Stimulated activated CD8-positive, alpha-beta memory T cell treated with anti-CD3 and anti-CD28 coated beads, Interleukin-4, amount 100 ng/mL, for 1 hour (primary cell): Measurements from ENCODE around the gene ATP6V1G2.
A peak's percentile ranks its signal among the peaks of the same experiment; 100 is the strongest.

Source experiments
- DNase-seq, 2 donors: peaks; one replicate each; pipeline ENCODE4 v3.0.0-alpha.2; 2020; ENCODE audit warnings: low read depth in 2 of 2, low spot score in 1 of 2

The ATP6V1G2 gene

DNA sequence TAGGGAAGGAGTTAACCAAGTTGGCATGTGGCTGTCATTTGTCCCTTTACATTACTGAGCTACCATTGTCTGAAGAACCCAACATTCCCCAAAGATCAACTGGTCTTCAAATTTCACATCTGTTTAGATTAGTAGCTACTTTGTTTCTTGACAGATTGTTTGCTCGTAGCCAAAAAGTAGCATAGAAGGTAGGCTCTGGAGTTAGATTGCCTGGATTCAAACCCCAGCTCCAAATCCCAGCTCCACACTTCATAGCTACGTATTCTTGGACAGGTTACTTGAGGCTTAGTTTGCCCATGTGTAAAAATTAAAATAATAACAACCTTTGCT lies 2.1 kb upstream of the ATP6V1G2 start:
- no peak for DNase-seq

- no peak for DNase-seq
These were observed 1.5 kb upstream of the ATP6V1G2 start for GRCh38 chr6:31547727-31548543.

GRCh38 chr6:31546958-31547726 lies 734 bp upstream of the ATP6V1G2 start, which contains the start of gene NFKBIL1:
Gene NFKBIL1, plus strand, starts transcription at chr6:31547608. Its CDS starts 87 bp downstream, at chr6:31547695.
- DNase-seq, result peak; percentile 65 to 81

GRCh38 chr6:31545291-31545690 lies 1.1 kb downstream of the ATP6V1G2 start:
- DNase-seq, result no peak

DNA sequence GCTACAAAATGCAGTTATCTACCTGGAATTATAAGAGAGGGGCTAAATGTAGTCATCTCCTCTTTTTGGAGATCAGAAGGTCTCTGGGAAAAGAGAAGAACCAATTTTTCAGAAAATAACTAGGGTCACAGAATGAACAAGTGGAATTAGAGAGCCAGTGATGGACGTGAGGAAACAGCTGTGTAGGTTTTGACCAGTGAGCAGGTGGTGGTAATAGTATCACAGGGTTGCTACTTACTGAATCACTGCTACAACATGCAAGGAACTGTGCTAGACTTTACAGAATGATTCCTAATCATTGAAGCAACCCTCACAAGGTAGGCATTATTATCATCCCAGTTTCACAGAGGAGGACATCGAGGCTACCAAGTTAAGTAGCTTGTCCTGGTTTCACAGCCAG lies 1.7 kb downstream of the ATP6V1G2 start:
- no peak for DNase-seq

DNA sequence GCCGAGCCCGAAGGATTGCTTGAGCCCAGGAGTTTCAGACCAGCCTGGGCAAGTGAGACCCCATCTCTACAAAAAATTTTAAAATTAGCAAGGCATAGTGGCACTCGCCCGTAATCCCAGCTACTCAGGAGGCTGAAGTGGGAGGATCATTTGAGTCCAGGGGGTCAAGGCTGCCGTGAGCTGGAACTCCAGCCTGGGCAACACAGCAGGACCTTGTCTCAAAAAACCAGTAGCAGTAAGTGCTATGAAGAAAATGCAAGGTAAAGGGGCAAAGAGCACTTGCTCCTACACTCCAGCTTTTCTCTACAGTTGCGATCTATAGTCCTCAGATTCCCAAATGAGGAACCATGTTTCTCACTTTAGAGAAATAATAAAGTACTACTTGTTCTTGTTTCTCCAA lies 2.8 kb downstream of the ATP6V1G2 start:
- no peak for DNase-seq

DNA sequence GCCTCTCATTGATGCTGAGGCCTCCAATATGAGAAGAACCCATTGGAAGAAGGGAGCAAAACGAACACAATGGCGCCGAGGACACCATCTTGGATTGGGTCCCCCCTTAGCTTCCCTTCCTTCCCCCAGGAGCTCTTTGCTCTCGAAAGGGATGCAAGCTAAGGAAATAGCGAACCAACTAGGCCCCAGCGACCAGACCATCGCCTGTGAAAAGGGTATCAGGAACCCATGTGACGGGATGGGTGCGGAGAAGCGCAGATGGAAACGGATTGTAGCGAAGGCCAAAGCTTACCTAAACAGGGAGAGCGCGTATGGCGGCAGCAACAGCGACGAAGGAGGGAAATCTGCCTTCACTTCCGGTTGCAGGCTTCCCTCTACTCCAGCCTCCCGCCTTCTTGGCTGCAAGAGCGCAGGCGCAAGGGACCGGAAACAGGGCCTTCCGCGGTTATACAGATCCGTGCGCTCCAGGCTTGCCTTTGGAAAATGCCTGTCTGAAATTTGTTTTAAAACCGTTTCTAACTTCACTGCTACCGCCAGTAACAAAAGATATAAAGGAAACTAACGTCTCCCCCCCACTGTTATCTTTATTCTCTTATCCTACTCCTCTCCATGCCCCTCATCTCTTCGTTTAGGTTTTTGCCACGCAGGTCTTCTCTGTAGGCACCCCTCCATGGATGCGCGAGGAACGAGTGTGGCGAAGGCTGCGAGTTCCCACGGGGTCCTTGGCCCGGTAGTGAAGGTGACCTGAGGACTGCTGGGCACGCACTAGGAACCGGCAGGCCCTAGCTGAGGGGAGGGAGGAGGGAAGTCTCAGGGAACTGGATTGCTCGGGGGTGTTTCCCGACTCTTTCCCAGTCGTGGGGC lies 4.5 kb downstream of the ATP6V1G2 start, which contains the start of gene DDX39B:
DDX39B (minus strand) TSS at position 346 of the 864 bp plus-strand sequence. CDS start 1,471 bp downstream, outside the sequence.
- peak; percentile 83 to 88 for DNase-seq

DNA sequence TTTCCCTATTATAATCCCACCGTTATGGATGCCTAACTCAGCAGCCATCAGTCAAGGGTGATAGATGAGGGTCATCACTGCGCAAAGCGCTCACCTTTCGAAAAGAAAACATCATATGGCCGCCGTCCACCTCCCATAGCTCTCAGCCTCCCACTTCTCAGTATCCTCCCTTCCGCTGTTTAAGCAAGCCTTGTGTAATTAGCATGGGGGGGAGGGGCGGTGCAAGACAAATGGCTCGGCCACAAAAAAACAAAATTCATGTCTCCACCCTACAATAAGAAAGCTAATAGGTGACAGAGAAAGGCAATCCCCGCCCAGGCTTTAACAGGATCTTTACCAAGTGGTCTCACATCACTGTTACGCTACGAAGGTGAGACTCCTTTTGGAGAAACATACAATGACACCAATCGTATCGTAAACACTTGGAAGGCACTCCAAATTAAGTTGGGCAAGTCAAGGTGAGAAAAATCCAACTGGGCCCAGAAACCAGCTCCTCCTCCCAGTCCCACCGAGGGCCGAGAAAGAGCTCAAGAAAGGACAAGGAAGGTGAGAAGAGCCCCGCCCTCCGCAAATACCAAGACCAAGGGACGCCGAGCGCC lies 5.2 kb downstream of the ATP6V1G2 start:
- peak; percentile 25 to 38 for DNase-seq

DNA sequence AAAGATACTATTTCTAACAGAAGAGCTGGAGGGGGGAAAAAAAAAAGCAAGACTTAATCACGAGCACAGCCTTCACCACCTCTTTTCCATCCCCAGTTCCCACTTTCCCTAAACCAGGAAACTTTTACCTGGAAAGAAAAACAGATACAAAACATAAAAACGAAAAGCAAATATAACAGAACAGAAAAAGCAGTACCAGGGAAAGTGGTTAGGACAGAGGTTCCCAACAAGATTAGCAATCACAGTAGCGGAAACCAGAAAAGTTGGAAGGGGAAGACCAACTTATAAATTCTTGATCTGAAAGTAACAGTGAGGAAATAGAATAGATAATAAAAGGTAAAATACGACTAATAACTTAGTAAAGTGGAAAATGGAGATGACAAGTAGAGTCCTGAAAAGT lies 5.8 kb downstream of the ATP6V1G2 start:
- no peak for DNase-seq

GRCh38 chr6:31538805-31539400 lies 7.5 kb downstream of the ATP6V1G2 start:
- DNase-seq, result no peak

DNA sequence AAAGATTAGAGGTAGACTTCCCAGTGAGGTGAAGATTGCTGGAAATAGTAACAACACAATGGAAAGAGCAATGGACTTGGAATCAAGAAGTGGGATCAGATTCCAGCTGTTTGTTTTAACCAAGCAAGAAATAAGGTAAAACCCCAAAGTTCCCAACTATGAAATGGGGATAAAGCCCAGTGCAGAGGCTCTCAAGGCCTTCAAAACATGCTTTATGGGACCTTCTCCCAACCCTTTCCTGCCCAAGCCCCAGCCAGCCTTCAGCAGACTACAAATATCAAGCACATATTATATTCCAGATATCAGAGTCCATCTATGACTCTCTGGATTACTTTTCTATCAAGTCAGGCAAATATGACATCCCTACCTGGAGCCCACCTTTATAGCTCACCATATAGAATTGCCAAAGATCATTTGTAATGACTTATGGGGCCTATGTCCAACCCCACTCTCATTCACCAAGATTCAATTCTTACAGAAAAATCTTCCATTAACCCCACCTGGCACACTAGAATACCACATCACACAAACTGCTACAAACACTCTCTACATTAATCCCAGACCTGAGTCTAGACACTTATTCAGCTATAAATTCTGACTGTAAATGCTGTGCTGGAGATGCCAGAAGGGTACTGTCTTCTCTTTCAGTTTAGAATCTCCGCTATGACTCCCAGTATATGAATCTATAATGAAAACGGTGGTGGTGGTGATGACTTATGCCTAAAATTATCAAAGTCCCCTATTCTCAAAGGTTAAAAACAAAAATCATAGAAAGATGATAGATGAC lies 10.7 kb downstream of the ATP6V1G2 start:
- no peak for DNase-seq

DNA sequence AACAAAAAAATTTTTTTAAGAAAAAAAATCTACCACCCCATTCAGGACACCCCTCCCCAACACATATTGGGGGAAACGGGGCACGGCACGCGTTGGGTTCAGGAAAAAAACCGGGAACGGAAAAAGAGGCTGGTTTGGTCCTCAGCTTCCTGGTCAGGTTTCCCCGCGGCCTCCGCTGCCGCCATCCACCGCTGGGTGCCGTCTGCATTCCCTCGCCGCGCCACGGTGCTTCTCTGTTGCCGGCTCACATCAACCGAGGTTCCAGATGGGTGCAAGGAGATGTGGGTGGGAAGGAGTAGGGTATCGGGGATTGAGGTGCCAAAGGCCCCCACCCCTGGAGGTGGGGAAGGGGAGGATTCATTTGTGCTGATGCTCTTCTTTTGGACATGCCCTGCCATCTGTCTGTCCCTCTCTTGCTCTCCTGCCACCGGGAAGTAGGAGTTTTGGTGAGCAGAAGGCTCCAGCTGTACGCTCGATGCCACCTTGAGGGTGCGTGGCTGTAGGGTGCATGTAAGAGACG lies 11.8 kb downstream of the ATP6V1G2 start:
- DNase-seq, result no peak

DNA sequence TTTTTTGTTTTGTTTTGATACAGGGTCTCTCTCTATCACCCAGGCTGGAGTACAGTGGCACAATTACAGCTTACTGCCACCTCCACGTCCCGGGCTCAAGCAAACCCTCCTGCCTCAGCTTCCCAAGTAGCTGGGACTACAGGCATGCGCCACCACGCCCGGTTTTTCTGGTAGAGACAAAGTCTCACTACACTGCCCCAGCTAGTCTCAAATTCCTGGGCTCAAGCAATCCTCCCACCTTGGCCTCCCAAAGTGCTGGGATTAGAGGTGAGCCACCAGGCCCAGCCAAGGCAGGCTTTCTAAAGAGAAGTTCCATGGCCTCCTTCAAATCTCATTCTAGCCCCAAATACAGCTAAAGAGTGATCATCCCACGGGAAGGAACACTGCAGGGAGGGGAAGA lies 12.4 kb downstream of the ATP6V1G2 start:
- DNase-seq, result no peak

- no peak for DNase-seq
These were observed 13.0 kb downstream of the ATP6V1G2 start for GRCh38 chr6:31533455-31533841.

GRCh38 chr6:31532644-31533454 lies 13.6 kb downstream of the ATP6V1G2 start:
- DNase-seq, result no peak

- DNase-seq, result no peak
These were observed 14.4 kb downstream of the ATP6V1G2 start for GRCh38 chr6:31531771-31532643.

- no peak for DNase-seq
These were observed 15.2 kb downstream of the ATP6V1G2 start for GRCh38 chr6:31531162-31531561.

- DNase-seq, result no peak
These were observed 15.7 kb downstream of the ATP6V1G2 start for GRCh38 chr6:31530659-31531058.
